Measurements from ENCODE around the gene ZNF846.
"Not testable (repeated sequence)": the region's sequence is repeated elsewhere in the genome, so short reads cannot be mapped to it uniquely, and the experiment has no call there.

ZNF846 gene

GRCh38 chr19:9768175-9769112 is at the start of gene ZNF846:
ZNF846 (minus strand) TSS chr19:9768738; CDS start chr19:9764950, 3,788 bp downstream.
- DNase-seq (ENCODE audit: low read depth) = peak; percentile 97

- DNase-seq (ENCODE audit: low read depth) = no peak
These were observed 49.7 kb upstream of the ZNF846 start for GRCh38 chr19:9818175-9818733.

GRCh38 chr19:9811139-9811538 is 42.6 kb upstream of the ZNF846 start:
- DNase-seq (ENCODE audit: low read depth) = no peak

GRCh38 chr19:9808855-9809824 is 40.6 kb upstream of the ZNF846 start:
- DNase-seq (ENCODE audit: low read depth) = no peak

- DNase-seq (ENCODE audit: low read depth) = no peak
These were observed 38.3 kb upstream of the ZNF846 start for GRCh38 chr19:9806803-9807202.

- DNase-seq (ENCODE audit: low read depth) = no peak
These were observed 33.4 kb upstream of the ZNF846 start for GRCh38 chr19:9801976-9802375.

- DNase-seq (ENCODE audit: low read depth) = no peak
These were observed 30.6 kb upstream of the ZNF846 start for GRCh38 chr19:9799162-9799561.

GRCh38 chr19:9797871-9798270 is 29.3 kb upstream of the ZNF846 start:
- DNase-seq (ENCODE audit: low read depth) = no peak

- peak; percentile 91 for DNase-seq (ENCODE audit: low read depth)
These were observed 27.7 kb upstream of the ZNF846 start for GRCh38 chr19:9796113-9796773.

- DNase-seq (ENCODE audit: low read depth) = peak; percentile 58
These were observed 24.6 kb upstream of the ZNF846 start for GRCh38 chr19:9793071-9793591.

- peak; percentile 96 for DNase-seq (ENCODE audit: low read depth)
These were observed 23.9 kb upstream of the ZNF846 start for GRCh38 chr19:9792206-9793070.

GRCh38 chr19:9791552-9792205 is 23.1 kb upstream of the ZNF846 start:
- DNase-seq (ENCODE audit: low read depth) = peak; percentile 98

GRCh38 chr19:9791073-9791367 is 22.5 kb upstream of the ZNF846 start:
- not testable (repeated sequence) for DNase-seq (ENCODE audit: low read depth)

- DNase-seq (ENCODE audit: low read depth) = not testable (repeated sequence)
These were observed 21.0 kb upstream of the ZNF846 start for GRCh38 chr19:9789579-9789978.

- DNase-seq (ENCODE audit: low read depth) = no peak
These were observed 20.5 kb upstream of the ZNF846 start for GRCh38 chr19:9789066-9789465.

- not testable (repeated sequence) for DNase-seq (ENCODE audit: low read depth)
These were observed 20.1 kb upstream of the ZNF846 start for GRCh38 chr19:9788604-9789003.

GRCh38 chr19:9786819-9787218 is 18.3 kb upstream of the ZNF846 start:
- no peak for DNase-seq (ENCODE audit: low read depth)

GRCh38 chr19:9786342-9786741 is 17.8 kb upstream of the ZNF846 start:
- DNase-seq (ENCODE audit: low read depth) = no peak

GRCh38 chr19:9785367-9786331 is 17.1 kb upstream of the ZNF846 start:
- peak; percentile 95 for DNase-seq (ENCODE audit: low read depth)

Measured in iris pigment epithelial cell (primary cell).